IMR-90 (cell line): ENCODE data around the gene SLC9A5.

ENCODE experiments used
- RAD21 ChIP-seq: IDR thresholded peaks from 2 replicates; pipeline ENCODE4 v1.6.1; 2012; ENCODE audit warnings: low read length, improper control_type of control experiment
- USF2 ChIP-seq: fragments of 150-350 bp; IDR thresholded peaks from 2 replicates; pipeline ENCODE4 v1.6.1; 2017; ENCODE audit warnings: mild to moderate bottlenecking, antibody characterized with exemption, low read length, low read depth

- TF ChIP-seq RAD21, result no peak
- TF ChIP-seq USF2, result no peak
Observed at GRCh38 chr16:67249178-67250044, 632 bp downstream of the SLC9A5 start.
